Activated T-cell treated with anti-CD3 and anti-CD28 coated beads, Interleukin-2, amount 50 U/mL, for 48 hours (primary cell): ENCODE data around the gene APLN.

Experiments used
- DNase-seq, 2 experiments: peaks; one replicate each; pipeline ENCODE4 v3.0.0-alpha.2; 2020

APLN gene

DNA sequence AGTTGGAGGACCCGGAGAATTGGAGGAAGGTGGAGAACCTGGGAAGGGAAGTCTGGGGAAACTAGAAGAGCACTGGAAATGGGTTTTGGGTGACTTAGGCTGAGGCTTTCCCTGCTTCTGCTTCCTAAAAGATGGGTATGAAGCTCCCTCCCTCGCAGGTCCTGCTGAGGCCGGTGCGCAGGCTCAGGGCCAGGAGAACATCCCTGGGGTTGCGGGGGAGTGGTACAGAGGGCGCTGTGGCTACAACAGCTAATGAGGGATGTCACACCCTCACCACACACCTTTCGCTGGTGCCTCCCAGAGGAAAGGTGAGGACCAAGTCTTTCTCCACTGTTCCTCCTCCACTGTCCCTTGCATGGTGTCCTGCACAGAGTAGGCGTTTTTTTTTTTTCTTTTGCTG is 15.8 kb downstream of the APLN start:
- DNase-seq, result no peak

DNA sequence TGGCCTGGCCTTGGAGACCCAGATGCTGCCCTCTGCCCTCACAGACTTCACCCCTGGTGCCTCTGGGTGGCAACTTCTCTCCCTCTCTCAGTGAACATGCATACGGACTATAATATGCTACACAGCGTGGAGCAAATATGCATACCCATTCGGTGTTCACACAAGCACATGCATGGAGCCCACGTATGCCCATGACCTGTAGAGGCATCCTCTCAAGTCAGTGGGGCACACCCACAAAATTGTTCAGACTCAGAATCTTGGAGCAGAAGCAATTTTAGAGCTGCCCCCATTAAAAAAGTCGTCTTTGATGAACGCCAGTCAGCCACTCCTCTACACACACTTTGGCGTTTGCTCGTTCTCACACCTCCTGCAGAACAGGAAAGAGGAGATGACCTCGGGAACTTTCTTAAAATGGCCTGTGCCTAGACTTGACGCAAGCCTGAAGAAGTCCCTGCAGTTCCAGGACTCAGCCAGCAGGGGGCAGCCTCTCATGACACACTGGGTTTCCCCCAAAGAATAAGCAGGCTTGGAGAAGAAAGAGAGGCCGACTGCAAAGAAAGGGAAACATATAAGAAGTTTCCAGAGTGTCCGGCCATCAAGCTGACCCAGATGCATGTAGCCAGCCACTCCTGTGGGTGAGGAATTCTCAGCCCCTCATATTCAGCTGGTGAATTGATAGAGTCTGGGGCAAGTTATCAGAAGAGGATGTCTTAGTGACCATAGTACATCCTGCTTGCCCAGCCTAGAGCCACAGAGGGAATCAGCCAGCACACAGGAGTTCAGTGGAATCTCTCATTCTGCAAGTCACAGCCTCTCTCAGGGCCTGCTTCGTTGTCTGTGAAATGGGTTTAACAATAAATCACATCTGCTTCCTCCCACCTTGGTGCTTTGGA is 17.3 kb downstream of the APLN start:
- DNase-seq, result peak; percentile 86 to 87

DNA sequence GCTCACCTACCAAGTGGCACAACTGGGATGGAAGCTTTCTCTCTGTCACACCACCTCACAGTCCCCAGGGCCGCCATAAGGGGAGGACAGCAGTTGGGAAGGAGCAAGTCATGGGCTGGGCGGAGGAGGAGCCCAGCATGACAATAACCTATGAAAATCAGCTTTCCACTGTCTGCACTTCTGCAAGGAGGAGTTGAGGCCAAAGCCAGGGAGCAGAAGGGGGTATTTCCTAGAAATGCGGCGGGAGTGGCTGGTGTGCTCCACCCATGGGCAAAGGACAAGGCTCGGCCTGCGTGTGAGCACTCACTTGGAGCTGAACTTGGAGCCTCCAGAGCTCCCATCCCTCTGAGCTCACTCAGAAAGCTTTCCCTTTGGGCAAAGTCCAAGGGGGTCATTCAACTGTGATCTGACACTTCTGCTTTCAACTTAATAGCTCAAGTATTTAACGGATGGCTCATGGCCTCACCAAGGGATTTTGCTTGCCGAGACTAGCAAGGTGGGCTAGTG is 18.5 kb downstream of the APLN start:
- no peak for DNase-seq

DNA sequence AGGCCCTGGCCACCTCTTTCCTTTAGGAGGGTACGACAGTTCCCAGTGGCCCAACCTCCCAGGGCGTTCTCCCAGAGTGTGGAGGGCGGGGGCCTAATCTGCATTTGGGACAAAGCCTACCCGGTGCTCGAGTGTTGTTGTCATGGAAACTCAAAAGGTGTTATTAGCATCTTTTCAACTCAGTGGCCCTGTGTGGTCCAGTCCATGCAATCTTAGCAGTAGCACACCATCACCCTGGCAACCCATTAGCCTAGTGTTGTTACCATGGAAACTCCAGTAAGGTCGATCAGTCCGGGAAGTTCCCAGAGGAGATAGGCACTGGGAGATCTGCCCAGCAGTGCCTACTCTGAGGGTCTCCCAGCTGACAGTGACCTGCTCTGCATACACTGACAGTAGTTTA is 20.2 kb downstream of the APLN start:
- DNase-seq, result no peak

DNA sequence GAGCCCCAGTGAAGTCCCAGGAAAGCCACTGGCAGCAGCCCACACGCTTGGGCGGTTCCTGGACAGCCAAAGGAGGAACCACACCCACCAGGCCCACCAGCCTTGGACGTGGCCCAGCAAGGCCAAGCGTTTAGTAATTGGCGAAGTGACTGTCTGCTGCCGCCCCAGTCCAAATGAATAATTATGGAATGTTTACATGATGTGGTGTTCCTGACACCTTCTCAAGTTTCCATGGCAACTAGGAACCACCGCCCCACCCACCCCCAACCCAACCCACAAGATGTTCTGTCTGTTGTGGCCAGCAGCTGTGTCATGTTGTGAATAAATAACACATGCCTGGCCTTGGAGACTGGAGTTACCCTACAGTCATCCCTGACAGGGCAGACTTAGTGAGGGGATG is 22.3 kb downstream of the APLN start:
- no peak for DNase-seq

DNA sequence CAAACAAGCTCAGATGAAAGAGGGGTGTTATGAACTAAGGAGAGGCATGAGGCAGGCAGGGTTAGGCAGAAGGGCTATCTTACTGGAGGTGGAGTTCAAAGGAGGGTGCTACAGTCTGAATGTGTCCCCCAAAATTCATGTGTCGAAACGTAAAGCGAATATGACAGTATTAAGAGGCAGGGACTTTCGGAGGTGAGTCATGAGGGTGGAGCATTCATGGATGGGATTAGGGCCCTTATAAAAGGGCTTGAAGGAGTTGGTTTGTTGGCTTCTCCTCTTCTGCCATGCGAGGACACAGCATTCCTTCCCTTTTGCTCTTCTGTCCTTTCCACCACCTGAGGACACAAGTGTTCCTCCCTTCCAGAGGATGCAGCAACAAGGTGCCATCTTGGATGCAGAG is 22.9 kb downstream of the APLN start:
- DNase-seq, result no peak

DNA sequence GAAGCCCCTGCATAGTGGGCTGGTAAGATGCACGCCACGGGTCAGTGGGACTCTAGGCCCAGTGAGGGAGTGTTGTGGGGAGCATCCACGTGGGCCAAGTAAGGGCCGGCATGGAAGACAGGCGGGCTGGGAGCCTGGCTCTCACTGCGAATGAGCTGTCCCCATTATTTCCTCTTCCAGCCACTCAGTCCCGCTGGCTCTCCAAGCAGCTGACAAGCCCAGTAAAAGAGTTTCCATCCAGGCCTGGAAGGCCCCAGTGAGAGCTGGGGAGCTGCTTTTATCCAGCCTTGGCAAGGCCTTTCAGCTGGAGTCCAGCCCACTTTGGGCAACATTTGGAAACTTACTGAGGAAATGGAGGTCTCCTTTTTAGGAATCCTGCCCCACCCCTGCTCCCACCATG is 24.9 kb downstream of the APLN start:
- no peak for DNase-seq

DNA sequence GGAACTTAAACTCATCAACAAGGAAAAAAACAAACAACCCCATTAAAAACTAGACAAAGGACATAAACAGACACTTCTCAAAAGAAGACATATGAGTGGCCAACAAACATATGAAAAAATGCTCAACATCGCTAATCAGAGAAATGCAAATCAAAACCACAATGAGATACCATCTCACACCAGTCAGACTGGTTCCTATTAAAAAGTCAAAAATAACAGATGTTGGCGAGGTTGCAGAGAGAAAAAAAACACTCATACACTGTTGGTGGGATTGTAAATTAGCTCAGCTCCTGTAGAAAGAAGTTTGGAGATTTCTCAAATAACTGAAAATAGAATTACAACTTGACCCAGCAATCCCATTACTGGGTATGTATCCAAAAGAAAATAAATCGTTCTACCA is 28.7 kb downstream of the APLN start:
- DNase-seq, result no peak

DNA sequence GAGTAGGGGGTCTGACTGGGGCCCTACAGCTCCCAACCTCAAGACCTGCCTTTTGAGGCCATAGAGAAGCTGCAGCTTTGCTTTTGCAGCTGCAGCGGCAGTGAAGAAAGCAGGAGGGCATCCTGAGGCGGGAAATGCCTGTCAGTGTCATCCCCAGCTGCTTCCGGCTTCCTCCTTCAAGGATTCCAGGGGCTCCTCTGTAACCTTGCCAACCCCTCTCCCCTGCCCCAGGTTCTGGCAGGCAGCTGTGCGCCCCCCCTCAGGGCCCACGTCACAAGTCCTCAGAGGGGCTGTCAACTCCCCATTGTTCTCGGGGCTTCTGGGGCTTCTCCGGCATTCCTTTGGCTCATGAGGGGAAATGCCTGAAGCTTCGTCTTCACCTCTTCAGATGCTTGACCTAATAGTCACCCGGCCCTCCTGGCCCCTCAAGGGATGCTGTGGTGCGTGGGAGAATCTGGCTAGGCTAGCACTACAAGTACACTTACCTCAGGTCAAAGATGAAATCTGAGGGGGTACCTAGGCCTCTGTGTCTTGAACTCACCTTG is 31.9 kb downstream of the APLN start:
- DNase-seq, result no peak

DNA sequence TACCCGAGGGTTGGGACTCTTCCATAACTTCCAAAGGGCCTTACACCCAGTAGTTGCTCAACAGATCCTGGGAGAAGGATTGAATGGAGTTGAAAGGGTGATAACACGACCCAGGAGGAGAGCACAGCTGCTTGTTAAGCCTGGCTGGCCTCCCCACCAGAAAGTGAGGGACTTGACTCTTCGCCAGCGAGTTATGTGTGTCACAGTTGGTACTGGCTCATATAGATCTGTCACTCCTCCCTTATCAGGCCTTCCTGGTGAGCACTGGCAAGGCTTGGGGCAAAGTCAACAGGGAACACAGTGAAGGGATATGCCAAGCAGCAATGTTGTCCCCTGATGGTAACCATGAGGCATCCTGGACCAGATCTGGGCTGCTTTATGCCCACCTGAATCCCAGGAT is 35.8 kb downstream of the APLN start:
- no peak for DNase-seq

DNA sequence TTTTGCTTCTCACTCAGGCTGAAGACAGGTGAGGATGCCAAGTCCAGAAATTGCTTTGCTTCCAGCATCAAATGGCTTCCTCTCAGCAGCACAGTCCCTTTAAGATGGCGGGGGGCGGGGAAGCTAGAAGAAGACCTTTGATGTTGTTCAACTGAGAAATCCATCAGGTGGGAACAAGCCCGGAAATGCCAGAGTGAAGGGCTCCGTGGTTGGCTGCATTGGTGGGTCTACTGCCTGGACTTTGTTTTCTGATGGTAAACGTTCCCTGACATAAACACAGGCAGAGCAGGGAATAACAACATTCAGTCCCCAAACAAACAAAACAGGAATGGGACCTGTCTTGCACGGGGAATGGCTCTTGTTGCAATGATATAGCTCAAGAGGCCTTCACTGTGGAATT is 37.3 kb downstream of the APLN start:
- DNase-seq, result no peak

DNA sequence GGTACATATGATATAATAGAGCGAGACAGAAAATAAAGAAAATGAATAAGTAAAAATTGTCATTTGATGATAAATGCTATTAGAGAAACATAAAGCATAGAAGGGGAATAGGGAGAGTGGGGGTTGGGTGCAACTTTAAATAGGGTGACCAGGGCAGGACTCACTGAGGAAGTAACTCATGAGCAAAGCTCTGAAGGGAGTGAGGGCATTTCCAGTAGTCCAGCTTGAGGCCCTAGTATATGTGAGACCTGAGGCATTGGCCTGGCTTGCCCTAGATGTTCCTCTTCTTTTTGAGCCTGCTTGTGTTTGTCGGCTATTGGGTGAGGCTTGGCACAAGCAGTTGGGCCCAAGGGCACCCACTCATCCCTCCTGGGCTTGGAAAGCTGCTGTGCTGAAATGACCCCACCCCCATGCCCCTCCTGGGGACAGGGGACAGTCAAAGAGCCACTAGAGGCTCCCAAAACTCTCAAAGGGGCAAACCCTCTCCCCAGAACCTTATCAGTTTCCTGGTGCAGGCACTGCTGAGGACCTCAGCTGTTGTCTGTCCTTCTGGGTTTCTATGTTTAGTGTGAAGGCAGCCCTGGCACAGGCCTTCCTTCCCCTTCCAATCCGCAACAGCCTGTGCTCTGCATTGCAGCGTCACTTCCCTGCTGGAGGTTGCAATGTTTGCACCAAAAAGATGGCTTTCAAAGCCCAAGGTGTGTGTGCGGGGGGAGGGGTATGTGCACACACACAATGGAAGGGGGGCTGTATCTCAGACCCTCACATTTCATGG is 40.1 kb downstream of the APLN start:
- DNase-seq, result no peak

DNA sequence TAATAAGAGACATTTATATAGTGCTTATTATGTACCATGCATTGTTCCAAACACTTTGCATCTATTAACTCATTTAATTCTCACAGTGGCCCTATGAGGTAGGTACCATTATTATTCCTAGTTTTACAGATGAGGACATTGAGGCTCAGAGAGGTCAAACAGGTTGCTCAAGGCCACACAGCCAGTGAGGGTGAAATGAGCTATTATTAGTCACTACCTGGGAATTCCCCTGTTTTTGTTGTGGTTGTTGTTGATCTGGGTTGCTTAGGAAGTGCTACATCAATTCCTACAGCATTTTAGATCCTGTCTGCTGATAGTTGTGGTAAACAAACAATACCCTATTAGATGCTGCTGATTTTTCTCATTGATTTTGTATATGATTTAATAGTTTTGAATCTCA is 41.2 kb downstream of the APLN start:
- DNase-seq, result no peak

DNA sequence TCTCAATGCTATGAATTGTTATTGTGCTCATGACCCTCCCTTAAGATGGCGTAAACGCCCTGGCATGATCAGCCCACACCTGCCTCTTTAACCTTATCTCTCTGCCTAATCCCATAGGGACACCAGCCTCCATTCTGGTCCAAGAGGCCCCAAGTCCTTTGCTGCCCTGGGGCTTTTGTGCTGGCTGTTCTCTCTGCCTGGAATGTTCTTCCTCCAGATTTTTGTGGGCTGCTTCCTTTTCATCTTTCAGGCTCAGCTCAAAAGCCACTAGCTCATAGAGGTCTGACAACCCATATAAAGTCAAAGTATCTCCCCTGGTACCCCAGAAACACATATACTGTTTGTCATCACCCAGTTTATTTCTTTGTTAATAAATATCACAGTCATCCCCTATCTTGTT is 42.4 kb downstream of the APLN start:
- no peak for DNase-seq

DNA sequence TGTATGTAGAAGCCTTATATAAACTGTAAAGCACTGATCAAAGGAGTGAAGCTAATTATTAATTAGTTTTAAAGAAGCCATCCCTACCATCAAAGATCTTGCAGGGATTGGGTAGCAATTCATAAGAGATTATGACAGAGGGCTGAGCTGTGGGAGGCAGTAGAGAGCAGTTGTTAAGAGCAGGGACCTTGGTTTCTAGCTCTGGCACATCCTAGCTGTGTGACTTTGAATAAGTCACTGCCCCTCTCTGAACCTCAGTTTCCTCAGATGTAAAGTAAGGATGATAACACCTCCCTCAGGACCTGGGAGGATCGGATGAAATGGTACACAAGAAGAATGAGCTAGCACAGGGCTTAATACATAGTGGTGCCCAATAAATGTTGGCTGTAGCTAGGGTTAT is 45.4 kb downstream of the APLN start:
- no peak for DNase-seq

DNA sequence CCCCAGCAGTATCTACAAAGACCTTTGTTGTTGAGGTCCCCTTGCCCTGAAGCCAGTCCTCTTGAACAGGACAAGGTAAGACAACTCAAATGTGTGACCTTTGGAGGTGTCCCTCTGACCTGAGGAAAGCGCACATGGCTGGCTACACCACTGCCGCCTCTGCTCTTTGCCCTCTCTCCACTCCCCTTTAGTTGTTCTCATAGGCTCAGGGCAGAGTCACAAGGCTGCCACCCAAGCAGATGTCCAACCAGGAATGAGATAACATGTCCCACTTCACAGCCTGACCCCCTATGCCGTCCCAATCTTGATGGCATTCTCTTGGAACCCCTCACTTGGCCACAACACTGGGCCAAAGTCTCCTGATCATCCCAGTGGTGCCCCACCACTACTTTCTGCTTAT is 46.3 kb downstream of the APLN start:
- DNase-seq, result no peak

DNA sequence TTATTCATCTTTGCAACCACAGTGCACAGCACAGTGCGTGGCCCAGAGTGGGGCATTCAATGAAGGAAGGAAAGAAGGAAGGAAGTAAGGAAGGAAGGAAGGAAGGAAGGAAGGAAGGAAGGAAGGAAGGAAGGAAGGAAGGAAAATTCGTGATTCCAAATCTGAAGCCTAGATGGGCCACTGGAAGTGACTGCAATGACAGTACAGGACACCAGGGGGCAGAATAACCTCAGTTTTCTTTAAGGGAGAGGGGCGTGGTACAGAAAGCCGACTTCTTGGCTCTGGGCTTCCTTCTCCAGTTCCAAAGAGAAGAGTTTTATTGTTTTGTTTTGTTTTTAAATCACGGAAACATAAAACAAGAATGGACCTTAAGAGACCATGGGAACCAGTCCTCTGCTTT is 47.8 kb downstream of the APLN start:
- DNase-seq, result peak; percentile 68 to 70

DNA sequence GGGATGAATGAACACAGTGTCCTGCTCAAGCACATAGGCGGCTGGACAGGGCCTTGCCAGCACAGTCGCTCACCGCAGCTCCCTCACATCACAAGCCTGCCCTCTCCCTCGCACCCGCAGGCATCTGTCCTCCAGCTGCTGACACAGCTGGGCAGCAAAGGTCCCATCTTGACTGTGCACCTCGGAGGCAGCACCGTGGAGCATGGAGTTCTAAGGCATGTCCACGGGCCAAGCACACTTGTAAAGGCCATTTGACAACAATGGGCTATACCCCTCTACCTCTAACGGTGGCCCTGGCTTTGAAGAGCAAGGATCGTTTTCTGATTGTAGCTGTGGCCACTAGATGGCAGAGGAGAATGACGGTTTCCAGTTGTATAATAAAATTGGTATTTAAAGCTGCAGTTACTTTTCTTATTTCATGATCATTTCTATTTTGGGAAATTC is 53.8 kb downstream of the APLN start:
- DNase-seq, result peak in 1 of 2 experiments; percentile 28

DNA sequence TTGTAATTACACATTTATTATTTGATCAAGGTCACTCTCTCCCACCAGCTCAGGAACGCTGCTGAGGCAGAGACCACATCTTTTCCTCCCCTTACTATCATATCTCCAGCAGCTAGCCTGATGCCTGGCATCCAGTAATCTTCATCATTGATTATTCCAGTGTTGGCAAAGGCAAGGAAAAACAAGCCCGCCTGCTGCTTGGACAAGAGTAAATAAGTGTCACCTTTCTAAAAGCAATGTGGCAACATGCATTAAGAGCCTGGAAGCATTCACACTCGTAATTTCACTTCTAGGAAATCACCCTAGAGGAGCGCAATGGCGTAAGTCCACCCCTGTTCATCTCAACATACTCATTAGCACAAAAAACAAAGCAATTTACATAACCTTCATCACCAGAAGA is 54.8 kb downstream of the APLN start:
- DNase-seq, result no peak

DNA sequence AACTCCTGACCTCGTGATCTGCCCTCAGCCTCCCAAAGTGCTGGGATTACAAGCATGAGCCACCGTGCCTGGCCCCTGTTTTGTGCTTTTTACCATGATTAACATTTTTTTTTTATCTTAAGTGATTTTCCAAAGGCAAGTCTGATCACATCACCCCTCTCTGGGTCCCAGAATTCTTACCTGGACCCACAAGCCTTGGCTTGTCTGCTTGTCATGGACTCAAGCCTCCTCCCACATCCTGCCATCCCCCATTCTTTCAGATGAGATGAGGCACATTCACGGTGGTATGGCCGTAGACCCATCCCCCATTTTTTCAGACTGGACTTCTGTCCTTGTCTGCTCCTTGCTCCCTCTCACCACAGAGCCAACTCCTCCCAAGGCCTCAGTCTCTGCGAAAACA is 55.3 kb downstream of the APLN start:
- no peak for DNase-seq

DNA sequence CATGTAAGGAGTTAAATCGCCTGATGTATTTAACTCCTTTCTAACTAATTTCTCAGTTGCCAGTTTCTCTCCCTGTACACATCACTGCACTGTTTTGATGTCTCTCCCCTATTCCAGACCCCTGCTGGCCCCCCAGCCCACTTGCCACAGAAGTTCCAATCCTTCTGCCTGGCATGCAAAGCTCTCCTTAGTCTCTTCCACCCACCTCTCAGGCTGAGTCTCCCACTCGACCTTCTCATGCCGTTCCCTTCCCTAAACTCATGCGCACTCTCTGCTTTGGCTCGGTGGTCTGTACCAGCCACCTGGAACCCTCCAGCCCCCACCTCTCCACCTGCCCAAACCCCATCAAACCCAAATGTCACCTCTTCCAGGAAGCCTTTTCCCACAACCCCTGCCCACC is 56.9 kb downstream of the APLN start:
- no peak for DNase-seq

DNA sequence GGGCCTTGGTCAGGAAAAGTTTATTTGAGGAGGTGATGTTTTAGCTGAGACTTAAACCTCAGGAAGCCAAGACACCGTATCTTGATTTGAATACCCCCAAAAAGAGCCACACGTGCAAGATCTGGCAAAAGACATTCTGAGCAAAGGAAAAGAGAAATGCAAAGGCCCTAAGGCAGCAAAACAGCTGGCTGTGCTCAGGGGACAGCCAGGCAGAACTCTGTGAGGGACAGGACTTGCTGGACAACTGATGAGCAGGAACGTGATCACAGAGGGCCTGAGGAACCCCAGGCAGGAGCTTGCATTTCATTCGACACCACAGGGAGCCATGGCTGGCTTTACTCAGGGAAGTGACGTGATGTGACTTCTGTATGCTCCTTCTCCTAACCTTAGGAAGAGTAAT is 58.7 kb downstream of the APLN start:
- no peak for DNase-seq
